Right forelimb (tissue), 1 donor: ENCODE results near the gene PRSS57.
A peak's percentile ranks its signal among the peaks of the same experiment; 100 is the strongest.
"Not testable (repeated sequence)": the region's sequence is repeated elsewhere in the genome, so short reads cannot be mapped to it uniquely, and the experiment has no call there.

Source experiments
- DNase-seq: peaks from one replicate; pipeline ENCODE4 v3.0.0-alpha.2; 2018

The PRSS57 gene

DNA sequence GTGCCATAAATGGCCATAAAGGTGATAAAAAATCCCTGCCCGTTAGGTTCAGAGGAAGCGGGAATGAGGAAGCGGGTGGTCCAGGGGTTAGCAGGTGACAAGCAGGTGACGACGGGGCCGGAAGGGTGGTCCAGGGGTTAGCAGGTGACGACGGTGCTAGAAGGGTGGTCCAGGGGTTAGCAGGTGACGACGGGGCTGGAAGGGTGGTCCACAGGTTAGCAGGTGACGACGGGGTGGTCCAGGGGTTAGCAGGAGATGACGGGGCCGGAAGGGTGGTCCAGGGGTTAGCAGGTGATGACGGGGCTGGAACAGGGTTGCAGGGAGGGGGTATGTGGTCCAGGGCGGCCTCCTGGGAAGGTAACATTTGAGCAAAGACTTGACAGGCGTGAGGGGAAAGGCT, 6.3 kb downstream of the PRSS57 start:
- DNase-seq: no peak

DNA sequence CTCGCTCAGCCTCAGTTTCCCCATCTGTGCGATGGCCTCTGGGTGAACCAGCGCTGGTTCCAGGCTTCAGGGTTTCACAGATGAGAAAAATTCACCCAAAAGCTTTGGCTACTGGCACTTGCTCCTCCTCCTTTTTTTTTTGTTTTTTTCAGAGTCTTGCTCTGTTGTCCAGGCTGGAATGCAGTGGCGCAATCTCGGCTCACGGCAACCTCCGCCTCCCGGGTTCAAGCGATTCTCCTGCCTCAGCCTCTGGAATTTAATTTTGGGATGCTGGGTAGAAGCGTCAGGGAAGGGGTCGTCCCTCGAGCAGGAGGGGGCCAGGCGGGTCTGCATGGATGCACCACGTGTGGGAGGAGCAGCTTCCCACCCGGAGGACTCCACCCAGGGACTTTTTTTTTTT, 7.0 kb downstream of the PRSS57 start:
- no peak for DNase-seq

DNA sequence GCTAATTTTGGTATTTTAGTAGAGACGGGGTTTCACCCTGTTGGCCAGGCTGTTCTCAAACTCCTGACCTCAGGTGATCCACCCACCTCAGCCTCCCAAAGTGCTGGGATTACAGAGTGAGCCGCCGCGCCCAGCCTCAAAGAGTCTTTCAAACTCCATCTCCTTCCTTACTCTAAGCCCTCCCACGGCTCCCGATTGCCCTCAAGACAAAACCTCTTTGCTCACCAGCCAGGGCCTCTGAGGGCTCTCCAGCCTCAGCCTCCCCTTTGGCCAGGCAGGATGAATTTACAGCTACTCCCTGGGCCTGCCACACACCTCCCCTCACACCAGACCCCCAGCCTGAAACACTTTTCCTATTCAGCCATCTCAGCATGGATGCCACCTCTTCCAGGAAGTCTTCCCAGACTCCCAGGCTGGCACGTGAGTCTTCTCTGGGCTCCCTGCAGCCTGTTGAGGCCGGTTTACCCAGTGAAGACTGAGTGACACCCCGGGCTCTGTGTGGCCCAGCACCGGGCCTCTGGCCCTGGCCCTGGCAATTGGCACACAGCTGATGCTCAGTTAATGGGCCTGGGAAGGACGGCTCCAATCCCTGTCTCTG, 7.6 kb downstream of the PRSS57 start:
- DNase-seq: no peak

DNA sequence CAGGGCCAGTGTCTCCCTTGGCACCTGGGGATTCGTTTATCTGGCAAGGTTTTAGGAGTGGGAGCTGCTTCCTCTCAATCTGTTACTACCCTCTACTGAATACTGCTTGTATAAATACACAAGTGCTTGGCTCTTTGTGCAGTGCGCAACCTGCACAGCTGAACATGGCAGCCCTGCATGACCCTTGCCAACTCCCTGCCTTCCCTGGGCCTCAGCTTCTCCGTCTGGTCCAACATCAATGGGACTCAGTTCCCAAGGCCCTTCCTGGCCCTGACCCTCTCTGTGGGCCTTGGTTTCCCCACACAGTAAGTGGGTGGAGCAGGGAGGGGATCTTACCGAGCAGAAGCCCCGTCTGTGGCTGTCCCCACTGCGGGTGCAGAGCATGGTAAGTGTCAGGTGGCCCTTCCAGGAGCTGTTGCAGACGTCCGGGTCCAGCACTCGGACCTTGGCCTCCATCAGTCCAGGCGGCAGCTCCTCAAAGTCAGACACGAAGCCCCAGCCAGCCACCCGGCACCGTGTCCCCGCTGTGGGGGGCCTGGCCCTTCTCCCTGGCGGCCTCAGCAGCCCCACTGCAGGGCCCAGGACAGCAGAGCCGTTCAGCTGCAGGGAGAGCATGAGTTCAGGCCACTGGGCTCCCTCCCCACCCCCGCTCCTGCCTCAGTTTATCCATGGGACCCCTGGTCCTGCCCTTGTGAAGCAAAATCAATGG, 8.5 kb downstream of the PRSS57 start:
- no peak for DNase-seq

DNA sequence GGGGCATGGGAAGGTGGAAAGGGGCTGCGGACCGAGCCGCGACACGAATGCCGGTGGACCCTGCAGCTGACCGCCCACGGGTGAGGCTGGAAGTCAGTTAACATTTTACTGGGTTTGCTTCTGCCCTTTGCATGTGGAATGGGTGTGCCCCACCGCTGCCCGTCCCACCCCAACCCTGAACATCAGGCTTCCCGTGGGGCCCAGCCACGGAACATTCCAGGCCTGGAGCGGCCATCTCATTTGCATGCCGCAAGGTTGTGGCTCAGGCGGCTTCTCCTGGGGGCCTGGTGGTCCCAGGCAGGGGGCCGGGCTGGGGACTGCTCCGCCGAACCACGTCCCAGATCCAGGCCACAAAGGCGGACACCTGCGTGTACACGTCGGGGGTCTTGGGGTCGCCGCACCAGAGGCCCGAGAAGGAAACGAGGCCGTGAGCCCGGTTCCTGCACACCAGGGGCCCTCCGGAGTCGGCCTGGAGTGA, 9.8 kb downstream of the PRSS57 start:
- DNase-seq: no peak

DNA sequence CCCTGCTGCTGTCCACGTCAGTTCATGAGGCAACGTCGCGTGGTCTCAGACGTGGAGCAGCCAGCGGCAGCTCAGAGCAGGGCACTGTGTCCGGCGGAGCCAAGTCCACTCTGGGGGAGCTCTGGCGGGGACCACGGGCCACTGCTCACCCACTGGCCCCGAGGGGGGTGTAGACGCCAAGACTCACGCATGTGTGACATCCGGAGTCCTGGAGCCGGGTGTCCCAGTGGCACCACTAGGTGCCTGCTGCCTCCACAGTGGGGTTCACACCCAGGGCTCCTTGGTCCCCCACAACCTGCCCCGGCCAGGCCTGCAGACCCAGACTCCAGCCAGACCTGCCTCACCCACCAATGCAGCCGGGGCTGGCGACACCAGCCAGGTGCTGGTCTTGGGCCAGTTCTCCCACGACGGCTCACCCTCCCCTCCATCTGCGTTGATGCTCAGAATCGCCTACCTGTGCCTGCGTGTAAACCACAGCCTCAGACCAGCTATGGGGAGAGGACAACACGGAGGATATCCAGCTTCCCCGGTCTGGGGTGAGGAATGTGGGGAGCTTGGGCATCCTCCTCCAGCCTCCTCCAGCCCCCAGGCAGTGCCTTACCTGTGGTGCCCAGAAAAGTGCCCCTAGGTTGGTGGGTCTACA, 12.5 kb downstream of the PRSS57 start:
- no peak for DNase-seq

DNA sequence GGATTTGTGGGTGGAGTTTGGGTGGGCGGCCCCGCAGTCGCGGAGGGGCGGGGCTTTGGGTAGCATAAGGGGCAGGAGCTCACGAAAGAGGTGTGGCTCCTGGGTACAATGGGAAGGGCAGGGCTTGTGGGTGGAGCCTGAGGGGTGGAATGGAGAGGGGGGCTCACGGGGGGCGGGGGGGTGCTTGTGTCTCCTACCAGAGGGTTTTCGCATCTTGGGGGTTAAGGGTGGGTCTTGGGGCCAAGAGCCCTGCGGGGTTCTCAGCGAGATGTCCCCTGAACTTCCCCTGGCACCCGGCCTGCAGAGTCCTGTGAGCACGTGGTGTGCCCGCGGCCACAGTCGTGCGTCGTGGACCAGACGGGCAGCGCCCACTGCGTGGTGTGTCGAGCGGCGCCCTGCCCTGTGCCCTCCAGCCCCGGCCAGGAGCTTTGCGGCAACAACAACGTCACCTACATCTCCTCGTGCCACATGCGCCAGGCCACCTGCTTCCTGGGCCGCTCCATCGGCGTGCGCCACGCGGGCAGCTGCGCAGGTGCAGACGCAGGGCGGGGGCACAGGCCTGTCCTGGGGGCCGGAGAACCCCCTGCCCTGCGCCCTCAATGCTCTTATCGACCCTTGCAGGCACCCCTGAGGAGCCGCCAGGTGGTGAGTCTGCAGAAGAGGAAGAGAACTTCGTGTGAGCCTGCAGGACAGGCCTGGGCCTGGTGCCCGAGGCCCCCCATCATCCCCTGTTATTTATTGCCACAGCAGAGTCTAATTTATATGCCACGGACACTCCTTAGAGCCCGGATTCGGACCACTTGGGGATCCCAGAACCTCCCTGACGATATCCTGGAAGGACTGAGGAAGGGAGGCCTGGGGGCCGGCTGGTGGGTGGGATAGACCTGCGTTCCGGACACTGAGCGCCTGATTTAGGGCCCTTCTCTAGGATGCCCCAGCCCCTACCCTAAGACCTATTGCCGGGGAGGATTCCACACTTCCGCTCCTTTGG, 13.9 kb downstream of the PRSS57 start:
- no peak for DNase-seq

DNA sequence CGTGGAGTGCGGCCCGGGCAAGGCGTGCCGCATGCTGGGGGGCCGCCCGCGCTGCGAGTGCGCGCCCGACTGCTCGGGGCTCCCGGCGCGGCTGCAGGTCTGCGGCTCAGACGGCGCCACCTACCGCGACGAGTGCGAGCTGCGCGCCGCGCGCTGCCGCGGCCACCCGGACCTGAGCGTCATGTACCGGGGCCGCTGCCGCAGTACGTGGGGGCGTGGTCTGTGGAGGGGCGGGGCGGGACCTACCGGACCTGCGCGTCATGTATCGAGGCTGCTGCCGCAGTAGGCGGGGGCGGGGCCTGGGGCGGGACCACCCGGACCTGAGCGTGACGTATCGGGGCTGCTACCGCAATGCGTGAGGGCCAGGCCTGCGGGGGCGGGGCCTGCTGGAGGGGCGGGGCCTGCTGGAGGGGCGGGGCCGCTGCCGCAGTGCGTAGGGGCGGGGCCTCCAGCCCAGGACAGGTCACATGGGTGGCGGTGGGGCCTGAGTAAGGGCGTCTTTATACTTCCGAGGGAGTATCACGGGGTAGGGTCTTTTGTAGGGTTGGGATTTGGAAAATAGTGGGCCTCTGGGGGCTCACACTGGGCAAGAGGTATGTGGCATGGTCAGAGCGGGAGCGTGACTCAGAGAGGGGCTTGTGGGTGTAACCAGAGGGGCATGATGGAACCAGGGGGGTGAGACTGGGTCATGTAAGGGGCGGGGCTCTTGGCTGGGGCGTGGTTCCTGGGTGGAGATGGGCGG, 14.8 kb downstream of the PRSS57 start:
- peak; percentile 100 for DNase-seq

DNA sequence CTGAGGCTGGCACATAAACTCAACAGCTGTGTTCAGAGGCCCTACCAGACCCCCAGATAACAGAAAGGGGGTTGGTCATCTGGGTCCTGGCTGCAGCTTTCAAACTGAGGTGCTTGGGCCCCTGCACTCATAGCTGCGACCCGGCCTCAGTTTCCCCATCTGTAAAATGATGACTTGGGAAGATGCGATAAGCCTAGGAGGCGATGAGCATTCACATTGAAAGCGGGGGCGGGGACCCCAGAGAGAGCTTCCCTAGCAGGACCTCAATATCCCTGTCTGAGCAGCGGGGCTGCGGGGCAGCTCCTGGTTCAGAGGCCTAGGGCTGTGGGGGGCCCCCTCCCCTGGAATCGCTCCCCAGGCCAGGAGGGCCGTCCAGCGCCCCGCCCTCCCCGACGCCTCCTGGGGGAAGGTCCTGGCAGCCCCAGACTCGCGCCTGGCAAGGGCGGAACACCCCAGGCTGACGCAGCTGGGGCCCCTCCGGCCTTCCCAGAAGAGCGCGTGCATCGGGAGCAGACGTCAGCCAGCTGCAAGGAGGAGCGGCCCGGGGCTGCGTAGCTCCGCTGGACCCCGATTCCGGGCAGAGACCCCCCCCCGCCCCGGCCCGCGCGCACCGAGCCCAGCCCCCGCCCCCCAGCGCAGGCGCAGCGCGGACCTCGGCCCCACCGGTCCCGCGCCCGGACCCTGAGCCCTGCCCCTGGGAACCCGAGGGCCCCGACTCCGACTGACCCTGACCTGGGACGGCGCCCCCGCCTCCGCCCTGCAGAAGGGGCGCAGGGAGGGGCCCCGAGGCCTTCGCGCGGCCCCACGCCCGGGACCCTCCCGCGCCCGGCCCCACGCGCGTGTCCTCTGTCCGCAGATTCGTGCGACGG, 15.6 kb downstream of the PRSS57 start:
- peak; percentile 88 for DNase-seq

DNA sequence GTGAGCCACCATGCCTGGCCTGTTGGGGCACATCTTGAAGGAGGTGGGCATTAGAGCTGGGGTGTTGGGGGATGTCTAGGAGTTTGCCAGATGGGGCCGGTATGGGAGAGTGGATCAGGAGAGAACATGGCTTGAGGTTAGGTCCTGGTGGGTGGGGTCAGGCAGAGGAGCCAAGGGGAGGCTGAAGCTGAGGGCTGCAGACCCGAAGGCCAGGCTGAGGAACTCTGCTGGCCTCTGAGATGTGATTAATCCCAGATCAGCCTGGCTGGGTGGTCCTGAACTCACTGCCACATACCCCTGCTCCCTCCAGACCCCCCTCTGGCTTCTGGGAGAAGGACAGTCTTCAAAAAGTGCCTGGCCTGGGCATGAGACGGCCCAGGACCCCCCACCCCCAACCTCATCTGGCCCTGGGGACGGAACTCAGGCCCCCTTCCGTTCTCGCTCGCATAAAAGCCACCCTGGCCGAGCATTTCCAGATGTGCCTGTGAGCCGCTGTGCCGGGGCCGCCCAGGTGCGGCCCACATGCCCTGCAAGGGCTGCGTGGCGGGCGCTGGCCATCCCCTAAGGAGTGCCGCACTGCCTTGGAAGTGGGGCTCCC, 16.4 kb downstream of the PRSS57 start:
- no peak for DNase-seq

DNA sequence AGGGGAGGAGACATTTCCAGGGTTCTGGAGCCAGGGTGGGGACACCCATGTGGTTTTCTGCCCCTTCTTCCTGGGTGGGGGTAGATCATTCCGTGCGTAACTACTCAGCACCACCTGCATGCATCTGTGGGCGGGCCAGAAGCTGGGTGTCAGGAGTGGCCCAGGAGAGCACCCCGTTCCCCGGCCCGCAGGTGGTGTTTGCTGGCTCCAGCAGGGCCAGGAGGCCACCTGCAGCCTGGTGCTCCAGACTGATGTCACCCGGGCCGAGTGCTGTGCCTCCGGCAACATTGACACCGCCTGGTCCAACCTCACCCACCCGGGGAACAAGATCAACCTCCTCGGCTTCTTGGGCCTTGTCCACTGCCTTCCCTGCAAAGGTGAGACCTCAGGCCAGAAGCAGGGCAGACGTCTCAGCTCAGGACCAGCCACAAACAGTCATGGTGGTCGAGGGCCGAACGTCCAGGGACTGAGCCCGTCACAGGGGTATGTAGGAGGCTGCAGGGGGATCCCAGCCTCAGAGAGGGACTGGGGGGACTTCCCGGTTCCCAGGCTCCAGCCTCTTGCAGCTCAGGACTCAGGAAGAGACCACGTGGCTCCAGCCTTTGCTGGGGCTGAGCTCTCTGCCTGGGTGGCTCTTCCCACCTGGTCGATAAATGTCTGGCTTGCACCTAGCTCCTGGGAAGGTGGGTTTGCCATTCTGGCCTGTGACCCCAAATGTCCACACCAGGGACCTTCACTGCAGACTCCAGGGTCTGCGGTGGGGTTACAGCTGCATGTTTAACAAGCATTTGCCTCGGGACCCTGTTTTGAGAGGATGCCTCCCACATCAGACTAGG, 17.4 kb downstream of the PRSS57 start:
- DNase-seq: no peak

DNA sequence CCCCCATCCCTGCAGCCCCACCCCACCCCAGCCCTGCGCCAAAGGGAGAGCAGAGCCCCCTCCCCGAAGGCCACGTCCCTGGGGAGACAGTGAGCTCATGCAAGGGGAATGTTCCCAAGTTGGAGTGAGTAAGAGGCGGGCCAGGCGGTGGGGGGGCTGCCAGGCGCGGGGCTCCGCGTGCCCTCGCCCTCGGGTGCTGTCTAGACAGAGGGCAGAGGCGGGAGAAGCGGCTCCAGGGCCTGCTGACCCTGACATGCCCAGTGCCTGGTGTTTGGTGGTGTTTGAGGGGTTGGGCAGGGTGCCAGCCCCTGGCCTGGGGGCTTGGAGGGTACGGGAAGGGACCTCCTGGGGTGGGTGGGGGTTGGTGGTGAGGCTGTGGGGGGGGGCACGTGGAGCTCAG, 18.1 kb downstream of the PRSS57 start:
- DNase-seq: peak; percentile 74

DNA sequence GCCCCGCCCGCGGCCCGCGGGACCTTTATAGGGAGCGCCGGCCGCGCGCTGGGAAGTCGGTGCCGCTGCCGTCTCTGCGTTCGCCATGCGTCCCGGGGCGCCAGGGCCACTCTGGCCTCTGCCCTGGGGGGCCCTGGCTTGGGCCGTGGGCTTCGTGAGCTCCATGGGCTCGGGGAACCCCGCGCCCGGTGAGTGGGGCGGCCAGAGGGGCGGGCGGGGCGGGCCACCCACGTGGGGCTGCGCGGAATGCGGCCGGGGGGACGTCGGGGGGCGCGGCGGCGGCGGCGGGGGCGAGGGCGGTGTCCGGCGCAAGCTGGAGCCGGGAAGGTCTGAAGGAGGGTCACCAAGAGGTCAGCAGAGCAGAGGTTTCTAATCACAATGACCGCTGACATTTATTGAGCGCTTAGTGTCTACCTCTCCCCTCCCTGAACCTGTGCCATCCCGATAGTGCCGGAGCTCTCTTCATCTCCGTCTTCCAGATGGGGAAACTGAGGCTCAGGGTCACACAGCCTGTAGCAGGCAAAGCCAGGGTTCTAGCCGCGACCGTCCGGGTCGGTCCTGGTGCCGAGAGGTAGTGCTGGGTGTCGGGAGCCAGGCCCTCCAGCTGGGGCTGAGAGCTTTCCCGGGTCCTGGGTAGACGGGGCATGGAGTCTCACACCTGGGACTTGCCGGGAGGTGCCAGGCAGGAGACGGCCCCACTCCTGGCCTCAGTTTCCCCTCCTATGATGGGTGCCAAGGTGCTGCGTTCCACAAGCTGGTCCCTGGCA, 18.7 kb downstream of the PRSS57 start, which contains the start of gene FSTL3:
Gene FSTL3, plus strand, starts transcription at position 54 of the 767 bp plus-strand sequence. Its CDS starts 32 bp downstream, at position 86.
- no peak for DNase-seq

DNA sequence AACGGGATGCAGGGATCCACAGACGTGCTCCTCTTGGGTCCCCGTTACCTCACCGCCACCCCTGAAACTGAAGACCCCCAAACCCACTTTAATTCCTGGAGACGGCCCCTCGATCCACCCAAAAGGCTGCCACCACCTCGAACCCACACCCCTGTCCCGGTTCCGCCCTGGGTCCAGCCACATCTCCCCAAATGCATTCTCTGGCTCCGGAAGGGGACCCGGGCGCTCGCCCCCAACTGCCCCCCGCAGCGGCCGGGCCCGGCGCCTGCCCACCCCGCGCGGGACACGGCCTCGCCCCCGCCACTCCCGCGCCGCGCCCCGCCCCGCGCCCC, 19.3 kb downstream of the PRSS57 start:
- DNase-seq: no peak

DNA sequence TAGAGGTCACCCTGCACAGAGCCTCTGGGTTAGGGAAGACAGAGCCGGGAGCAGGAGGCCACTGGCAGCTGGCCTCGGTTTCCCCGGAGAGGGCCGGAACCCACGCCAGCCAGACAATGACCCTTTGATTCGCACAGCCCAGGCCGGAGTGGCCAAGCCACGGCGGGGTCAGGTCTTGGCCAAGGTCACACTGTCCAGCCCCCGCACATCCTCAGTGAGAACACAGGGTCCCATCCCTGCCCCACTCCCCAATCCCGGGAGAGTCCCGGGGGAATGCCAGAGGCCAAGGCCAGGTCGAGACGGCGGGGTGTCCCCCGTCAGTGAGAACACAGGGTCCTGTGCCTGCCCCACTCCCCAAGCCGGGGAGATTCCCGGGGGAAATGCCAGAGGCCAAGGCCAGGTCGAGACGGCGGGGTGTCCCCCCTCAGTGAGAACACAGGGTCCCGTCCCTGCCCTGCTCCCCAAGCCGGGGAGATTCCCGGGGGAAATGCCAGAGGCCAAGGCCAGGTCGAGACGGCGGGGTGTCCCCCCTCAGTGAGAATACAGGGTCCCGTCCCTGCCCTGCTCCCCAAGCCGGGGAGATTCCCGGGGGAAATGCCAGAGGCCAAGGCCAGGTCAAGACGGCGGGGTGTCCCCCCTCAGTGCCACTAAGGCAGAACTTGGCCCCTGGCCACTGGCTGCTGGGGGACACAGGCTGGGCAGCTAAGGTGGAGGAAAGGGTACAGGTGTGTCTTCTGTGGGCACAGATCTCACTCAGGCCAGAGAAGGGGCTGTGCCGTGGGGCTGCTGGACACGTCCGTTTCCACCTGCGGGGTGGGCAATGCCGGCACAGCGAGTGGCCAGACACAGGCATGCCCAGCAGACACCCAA, 20.7 kb downstream of the PRSS57 start:
- DNase-seq: no peak

DNA sequence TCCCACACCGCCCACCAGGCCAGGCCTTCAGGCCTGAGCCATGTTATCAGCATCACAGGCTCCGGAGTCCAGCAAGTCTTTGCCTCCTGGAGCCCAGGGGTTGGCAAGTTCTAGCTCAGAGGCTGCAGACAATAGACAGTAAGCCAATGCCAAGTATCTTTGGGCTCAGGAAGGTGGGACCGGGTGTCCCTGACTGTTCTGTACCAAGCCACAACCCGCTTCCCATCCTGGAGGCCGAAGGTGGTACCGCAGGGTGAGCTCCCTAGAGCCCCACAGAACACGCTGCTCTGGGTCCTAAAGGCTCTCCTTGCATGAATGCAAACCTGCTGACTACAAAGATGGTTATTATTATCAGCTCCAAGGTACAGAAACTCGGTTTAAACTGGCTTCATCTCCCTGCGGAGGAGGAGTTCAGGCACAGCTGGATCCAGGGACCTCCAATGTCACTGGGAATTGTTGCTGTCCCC, 24.6 kb downstream of the PRSS57 start:
- DNase-seq: no peak

DNA sequence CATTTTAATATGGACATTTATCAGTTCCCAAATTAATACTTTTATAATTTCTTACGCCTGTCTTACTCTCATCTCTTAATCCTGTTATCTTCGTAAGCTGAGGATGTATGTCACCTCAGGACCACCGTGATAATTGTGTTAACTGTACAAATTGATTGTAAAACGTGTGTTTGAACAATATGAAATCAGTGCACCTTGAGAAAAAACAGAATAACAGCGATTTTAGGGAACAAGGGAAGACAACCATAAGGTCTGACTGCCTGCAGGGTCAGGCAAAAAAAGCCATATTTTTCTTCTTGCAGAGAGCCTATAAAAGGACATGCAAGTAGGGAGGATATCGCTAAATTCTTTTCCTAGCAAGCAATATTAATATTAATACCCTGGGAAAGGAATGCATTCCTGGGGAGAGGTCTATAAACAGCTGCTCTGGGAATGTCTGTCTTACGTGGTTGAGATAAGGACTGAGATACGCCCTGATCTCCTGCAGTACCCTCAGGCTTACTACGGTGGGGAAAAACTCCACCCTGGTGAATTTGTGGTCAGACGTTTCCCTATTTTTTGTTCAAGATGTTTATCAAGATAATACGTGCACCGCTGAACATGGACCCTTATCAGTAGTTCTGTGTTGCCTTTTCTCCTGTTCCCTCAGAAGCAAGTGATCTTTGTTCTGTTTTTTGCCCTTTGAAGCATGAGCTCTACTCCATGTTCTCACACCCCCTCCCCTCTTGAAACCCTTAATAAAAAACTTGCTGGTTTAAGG, 26.4 kb downstream of the PRSS57 start:
- not testable (repeated sequence) for DNase-seq
